Daoy (cell line): Measurements from ENCODE around the gene LMAN2. TPM values are rescaled to one million over a fixed set of nuclear protein-coding genes. Genes with fewer than 3 reads are reported as not detected.

Experiments
- DNase-seq: peaks from one replicate; pipeline ENCODE4 v3.0.0-alpha.2; 2015; ENCODE audit warnings: low read depth
- total RNA-seq: library from RNA; depleted of rRNA; stranded (reverse); fragments of >200 nt; shearing (Covaris generic); gene quantifications from 2 replicates; pipeline ENCODE4 v1.2.3, GENCODE V29; 2014

Gene LMAN2
- total RNA-seq, 1 experiment from 2014 or later: 269 TPM

DNA sequence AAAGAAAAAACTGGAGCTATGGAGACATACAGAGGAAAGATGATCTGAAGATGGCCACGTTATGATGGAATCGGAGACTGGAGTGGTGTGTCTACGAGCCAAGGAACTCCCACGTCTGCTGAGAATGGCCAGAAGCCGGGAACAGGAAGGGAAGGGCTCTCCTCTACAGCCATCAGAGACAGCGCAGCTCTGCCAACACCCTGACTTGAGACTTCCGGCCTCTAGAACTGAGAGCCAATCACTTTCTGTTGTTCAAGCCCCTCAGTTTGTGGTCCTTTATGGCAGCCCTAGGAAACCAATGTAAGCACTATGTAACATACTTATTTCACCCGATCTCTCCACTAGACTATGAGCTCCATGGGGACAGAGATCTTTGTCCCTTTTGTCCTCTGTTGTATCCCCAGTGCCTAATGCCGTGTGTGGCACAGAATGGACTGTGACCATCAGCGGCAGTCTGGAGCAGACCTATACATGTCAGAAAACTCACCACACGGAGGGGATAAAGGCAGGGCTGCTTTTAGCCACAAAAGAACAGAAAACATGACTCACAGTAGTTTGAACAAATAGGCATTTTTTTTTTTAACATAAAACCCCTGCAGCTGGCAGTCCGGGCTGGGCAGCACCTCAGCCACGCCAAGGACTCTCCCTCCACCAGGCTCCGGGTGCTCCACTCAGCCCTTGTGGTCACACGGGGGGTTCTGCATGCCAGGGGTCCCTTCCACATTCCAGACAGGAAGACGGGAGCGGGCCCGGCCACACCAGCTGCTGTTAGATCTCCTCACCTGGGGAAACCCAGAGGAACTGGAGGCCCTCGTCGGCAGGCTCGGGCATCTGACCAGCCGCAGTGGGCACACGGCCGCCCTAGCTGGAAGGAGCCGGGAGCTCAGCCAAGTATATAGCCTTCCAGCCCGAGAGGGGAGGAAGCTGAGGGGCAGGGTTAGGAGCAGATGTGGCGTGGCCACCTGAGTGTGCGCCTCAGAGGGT is 23.6 kb downstream of the LMAN2 start:
- DNase-seq: peak; percentile 81

DNA sequence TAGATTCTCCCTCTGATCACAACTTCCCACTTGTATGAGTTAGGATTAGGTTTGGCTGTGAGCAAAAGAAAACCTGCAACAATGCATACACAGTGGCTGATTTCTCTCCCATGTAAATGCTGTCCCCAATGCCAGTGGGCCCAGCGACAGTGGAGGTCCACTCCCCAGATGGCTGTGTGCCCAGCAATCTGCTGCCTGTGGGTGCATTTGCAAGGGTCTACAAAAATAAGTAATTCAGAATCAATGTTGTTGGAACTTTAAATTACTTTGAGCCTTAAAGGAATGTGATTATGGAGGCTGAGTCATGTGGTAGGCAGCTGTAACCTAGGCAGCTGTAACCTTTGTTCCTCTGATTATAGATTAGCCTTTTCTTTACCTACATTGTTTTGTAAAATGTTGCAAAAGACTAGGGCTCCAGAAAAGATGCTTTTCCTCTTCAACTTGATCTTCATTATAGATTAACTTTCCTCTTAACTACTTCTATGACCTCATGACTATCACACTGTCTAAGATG is 25.5 kb downstream of the LMAN2 start:
- DNase-seq: no peak

DNA sequence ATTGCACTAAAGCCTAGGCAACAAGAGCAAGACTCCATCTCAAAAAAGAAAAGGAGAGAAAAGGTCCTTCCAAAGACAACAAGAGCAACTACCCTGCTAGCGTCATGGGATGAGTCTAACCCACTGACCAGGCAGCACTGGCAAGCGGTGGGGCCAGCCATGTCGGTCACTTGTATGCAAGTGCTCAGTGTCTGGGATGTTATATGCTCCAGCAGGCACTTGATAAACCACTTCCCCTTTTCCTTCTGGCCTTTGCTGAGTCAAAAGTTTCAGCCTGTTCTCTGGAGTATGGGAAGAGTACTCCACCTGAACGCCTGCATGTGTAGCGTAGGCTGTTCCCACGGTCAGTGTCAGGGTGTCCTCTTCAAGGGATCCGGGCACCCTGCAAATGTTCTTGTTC is 30.6 kb downstream of the LMAN2 start:
- DNase-seq: no peak

DNA sequence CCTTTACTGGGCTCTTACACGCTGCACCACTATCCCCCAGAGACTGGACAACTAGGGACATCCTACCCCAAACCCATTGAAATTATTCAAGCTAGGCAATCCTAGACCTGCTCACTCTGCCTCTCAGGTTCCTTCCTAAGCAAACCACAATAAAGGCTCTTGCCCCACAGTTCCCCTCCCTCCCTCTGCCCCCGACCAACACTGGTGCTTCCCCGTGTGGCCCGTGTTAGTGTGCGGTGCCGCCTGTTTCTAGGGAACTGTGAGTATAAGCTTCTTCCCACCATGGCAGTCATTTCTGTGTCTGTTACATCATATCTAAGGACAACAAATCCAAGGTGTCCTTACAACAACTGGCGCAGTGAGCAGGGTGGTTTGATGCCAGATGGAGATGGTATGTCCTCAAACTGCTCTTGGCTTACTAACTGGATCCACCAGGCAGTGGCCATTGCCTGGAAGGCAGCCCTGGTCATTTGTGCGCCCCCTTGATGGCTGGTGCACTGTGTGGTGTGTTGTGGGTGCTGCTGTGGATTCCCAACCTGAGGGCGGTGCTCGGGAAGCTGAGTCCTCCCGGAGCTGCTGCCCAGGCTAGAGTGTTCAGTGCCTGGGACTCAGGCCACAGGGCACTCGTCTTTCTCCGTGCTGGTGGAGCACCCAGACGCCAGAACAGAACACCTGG is 31.4 kb downstream of the LMAN2 start:
- DNase-seq: no peak

DNA sequence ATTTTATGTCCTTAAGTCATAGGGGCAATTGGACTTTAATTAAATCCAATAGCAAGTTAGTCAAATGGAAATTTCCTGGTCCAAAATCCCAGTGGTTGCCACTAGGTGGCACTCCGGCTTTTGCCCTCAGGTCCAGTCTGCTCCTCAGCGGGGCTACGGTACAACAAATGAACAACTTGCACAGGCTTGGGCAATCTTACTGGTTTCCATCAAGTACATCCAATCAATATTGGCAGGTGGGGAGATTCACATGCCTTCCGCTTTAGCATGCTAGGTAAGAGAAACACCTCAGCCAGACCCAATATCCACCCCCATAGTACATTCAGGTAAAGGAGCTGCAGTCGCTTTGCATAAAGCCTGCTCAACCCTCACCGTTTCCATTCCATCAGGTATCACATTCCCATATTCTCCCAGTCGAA is 33.5 kb downstream of the LMAN2 start:
- peak; percentile 75 for DNase-seq

DNA sequence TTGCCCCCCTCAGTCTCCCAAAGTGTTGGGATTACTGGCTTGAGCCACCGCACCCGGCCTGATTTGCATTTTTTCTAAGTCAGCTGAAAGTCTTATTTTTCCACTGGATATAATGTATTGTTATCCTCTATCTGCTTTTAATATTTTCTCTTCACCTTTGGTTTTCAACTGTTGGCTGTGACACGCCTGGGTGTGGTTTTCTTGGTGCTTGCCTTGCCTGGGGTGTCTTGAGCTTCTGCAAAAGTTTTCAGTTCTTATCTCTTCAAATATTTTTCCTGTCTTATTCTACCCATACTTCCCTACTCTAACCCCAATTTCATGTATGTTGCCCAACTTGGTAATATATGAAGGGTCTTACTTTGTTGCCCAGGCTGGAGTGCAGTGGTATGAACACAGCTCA is 35.5 kb downstream of the LMAN2 start:
- DNase-seq: no peak

DNA sequence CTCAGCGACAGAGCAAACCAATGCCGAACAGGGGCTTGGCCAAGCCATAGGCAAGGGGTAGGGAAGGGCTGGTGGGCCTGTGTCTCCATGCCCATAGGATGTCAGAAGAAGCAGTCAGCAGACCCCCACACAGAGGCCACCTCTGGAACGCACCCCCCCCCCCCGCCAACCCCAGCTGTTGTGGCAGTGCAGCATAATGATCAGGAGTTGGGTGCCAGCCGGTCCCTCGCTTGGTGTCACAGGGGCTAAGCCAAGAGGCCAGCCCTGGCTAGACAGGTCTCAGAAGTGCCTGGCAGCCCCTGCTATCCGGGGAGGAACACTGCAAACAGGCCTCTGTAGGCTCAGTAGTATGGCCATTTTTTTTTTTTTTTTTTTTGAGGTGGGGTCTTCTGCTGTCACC is 36.1 kb downstream of the LMAN2 start:
- no peak for DNase-seq

DNA sequence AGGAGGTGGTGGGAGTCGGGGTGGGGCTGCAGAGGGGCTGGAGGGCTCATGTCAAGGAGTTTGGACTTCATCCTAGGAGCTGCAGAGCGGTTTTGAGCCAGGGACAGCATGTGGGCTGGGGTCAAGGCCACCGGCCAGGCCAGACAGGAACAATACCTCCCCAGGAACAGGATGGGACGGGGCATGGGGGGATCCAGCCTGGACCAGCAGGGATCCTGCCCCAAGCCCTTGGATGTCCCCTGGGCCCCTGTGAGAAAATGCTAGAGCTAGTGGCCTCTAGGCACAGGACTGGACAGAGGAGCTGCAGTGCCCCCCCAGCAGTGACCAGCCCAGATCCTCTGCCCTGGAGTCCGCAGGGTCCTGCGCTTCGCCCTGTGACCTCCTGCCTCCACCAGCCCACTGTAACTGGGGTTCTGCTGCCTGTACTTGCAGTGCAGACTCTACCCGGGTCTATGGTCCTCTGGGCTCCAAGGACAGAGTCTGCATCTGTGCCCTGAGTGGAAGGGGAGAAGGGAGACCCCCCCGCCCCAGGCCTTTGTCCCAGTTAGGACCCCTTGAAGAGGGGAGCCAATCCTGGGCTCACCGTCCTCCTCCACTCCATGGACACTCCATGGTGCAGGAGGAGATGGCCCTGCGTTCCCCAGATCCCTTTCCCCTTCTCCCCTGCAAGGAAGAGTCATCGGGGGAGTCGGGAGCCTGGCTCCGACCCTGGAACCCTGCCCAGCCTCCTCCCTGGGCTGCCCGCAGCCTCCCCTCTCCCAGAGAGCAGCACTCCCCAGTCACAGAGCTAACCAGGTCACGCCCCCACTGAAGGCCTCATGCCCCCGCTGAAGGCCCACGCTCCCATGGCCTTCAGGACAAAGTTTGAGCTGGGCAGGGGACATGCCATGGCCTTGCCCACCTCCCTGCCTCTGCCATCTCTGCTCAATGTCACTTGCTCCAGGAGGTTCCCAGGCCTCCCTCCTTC is 36.8 kb downstream of the LMAN2 start:
- no peak for DNase-seq

DNA sequence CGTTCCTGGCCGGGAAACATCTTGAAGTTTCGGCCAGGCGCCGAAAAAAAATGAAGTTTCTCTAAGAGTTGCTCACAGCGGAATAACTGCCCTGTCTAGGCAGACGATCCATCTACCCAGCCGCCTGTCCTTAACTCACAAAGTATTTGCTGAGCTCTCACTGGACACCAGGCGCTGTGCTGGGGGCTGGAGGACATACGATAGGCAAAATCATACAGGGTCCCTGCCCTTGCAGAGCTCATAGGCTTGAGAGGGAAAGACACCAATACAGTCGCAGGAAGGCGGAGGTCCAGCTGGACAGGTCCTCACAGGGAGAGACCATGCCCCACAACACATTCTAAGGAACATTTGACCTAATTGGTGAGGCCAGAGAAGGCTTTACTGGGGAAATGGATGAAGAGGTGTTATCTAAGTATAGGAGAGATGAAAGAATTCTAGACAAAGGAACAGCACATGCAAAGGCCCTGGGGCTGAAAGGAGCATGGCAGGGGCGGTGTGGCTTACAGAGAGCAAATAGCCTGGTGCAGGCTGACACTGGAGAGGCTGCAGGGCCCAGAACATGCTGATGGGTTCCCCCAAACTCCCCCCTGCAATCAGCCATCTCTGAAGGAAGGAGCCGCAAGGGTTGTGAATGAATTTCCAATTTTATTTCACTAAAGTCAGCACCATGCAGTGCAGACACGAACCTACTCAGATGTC is 37.8 kb downstream of the LMAN2 start:
- DNase-seq: no peak

DNA sequence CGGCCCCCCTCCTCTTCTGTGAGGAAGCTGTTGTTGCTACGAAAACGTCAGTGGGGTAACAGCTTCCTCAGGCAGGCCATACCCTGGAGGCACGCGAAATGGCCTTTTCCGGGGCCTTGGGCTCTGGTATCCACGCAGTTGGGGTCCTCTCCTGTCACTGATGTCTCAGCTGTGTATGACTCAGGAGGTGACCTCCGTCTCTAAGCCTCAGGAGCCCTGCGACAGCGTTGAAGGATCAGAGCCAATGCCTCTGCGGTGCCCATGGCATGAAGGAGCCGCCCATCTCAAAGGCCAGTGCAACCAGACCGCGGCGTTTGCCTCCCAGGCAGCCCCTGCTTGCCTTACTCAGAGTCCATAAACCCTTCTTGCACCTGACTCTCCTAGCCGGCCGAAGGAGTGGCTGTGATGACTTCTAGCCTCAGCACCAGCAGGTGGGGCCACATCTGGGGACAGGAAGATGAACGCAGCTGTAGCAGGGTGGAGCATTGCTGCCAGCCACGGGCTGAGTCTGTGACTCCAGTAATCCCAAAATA is 38.8 kb downstream of the LMAN2 start:
- DNase-seq: peak; percentile 73

DNA sequence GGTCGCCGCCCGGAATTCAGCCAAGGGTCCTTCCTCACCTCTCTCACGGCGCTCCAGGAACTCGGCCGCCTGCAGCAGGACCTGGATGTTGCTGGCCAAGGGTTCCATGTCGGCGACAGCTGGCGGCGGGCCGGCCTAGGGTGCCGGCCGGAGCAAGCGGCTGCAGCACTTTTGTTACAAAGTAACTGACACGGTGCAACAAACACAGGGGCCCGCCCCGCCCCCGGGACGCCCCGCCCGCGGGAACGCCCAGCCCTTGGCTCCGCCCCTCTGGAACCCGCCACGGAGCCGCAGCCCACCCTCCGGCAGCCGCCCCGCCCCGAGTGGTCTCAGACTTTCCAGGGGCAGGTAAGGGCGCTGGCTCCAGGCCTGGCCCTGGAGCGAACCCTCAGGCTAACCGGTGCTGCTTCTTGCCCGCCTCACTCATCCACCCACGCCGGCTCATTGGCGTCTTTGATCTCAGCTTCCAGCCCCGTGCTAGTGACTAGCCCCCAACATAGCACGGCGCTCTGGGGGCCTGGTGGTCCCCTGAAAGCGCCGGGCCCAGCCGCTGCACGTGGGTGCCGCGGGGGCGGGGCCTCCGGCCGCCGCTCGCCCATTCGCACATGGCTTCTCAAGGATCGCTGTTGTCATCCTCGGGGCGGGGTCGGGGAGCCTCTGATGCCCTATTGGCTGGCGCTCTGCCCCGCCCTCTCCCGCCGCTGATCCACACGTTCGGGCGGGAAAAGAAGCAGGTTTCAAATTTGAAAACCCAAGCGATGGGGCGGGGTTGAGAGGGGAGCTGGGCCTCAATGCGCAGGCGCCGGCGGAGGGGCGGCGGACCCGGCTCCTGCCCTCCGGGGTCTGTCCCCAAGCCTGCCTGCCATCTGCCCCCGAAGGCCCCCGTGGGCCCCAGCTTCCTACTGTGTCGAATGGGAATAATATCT is 39.5 kb downstream of the LMAN2 start, which contains the start of gene MXD3:
TSS of gene MXD3 (minus strand) at position 176 of the 926 bp plus-strand sequence. CDS start at position 108, 68 bp downstream.
- peak; percentile 99 for DNase-seq

DNA sequence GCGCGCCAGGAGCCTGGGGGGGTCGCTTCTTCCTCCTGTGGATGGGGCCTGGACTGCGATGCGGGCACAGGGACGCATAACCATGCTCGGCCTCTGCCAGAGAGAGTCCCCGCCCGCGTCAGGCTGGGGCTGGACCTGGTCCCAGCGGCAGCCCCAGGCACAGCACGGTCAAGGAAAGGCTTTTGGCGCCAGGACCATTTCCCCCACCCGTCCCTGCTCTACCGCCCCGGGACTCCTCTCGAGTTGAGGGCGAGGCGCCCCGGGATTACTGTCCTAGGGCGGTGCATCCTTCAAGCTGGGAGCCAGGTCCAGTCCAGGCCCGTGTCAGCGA is 40.1 kb downstream of the LMAN2 start:
- DNase-seq: peak; percentile 45

DNA sequence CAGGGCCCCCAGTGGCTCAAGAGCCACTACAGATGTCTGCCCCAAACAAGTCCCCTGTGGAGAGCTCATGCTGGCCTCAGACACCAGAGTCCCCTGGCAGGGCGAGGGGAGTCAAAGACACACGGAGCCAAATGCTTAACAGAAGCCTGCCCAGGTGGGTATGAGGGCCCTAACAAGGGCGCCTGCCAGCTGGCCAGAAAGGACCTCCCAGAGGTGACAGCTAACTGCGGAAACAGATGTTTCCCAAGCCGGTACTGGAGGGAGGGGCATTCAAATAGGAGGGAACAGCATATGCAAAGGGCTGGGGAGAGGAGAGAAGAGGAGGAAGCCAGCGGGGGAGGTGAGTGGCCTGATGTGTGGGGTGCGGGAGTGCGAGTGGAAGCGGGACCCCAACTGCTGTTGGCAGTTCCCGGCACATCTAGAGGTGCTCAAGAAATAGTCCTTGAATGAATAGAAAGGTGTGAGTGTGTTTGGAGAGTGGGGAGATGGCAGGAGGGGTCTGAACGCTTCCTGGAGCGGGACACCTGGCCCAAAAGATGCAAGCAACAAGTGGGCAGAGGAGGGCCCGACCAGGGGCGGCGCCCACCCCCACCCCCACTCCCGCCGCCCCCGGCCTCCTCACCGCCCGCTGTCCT is 40.6 kb downstream of the LMAN2 start:
- DNase-seq: peak; percentile 57

DNA sequence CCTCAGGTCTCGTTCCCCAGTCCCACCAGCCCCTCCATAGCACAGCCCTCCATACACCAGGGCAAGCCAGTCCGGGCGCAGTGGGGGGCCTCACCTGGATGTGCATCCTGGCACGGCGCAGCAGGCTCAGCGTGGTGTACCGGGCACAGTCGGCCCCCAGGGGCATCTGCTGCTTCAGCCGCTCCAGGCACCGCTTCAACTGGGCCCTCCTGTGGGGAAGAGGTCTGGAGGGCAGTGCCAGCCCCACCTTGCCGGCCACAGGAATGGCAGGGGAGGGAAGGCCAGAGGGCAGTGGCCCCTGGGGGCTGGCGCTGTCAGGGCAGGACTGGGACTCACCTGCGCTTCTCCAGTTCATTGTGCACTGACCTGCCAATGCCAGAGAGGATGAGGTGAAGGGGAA is 41.1 kb downstream of the LMAN2 start:
- no peak for DNase-seq

DNA sequence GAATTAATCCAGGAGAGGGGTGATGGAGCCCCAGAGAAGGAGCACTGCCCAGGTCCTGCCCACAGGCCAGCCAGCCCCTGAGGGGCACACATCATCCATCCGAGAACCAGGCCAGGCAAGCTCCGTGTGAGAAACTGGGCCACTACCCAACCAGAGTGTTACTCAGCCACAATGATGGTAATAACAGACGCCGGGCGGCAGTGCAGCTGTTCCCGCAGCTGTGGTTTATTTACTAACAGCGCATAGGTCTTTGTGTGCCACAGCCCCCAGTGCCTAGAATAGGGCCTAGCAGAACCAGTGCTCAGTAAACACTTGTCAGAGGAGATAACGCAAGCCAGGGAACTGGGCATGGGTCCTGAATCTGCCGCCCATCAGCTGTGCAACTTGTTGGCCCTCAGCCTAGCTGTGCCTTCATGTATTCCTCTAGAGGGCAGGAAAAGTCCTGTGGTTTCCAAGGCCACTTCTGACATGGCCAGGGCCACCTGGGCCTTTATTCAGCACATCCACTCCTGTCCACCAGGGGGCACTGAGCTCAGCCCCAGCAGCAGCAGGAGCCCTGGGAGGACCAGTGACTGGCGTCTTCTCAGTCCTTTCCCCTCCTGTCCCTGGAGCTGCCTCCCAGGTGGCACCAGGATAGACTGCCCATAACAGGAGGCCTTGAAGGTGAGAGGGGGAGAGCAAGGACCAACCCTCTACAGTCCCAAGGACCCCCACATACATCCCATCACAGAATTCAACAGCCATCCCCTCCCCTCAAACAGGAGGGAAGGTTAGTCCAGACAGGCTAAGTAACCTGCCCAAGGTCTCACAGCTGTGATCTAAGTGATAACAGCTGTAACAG is 41.9 kb downstream of the LMAN2 start:
- peak; percentile 83 for DNase-seq

DNA sequence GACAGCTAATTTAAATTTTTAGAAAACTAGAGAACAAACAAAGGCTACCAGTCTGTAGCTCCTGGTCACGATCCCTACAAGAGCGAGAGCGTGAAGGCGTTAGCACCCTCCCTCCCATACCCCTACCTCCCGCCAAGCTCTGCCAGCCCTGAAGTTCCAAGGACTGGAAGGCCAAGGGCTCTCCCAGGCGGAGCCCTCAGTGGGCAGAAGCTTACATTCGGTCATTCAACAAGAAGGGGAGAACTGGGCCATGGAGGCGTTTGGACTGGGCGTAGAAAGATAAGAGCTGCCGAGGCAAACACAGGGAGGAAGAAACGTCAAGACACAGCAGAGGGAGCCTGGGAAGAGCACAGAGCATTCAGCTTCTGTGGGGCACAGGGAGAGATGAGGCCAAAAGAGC is 42.7 kb downstream of the LMAN2 start:
- no peak for DNase-seq

DNA sequence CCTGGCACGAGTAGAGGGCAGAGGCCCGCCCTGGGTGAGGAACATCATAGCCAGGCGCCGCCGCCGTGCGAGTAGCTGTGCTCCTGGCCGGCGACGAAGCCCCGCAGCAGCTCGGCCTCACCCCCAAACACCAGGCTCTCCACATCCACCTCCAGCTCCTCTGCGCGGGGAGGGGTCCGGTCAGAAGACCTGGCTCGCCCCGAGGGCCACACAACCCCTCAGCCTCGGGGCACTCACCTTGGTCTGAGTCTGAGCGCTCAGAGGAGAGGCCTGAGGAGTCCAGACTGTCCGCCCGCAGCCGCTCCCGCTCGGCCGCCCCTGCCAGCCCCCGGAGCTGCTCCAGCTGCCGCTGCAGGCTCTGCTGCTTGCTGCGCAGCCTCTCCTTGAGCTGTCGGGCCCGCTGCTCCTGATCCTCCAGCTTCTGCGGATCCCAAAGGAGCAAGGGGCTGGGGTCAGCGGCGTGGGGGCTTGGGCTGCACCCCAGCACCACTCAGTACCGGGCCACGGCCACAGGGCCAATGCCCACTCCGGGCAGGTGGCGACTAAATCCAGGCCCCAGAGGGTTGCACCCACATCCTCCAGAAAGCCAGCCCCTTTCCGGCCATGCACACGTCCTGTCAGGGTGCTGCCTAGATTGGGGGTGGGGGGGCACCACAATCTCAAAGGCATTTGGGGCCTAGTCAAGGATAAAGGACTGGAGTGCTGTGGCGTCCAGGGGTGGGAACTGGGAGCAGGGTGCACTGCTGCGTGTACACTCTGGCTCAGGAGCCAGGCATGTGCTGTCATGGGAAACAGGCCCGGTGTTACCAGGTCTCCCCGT is 43.7 kb downstream of the LMAN2 start:
- no peak for DNase-seq
